Stimulated activated CD4-positive, alpha-beta T cell treated with anti-CD3 and anti-CD28 coated beads, TNF-alpha, amount 100 ng/mL, for 24 hours (primary cell): ENCODE data around the gene UCK1.
"Not testable (repeated sequence)": the region's sequence is repeated elsewhere in the genome, so short reads cannot be mapped to it uniquely, and the experiment has no call there.

ENCODE experiments used
- DNase-seq, 3 experiments: peaks; one replicate each; pipeline ENCODE4 v3.0.0-alpha.2; 2020; ENCODE audit warnings: low read depth in 3 of 3

UCK1 gene

DNA sequence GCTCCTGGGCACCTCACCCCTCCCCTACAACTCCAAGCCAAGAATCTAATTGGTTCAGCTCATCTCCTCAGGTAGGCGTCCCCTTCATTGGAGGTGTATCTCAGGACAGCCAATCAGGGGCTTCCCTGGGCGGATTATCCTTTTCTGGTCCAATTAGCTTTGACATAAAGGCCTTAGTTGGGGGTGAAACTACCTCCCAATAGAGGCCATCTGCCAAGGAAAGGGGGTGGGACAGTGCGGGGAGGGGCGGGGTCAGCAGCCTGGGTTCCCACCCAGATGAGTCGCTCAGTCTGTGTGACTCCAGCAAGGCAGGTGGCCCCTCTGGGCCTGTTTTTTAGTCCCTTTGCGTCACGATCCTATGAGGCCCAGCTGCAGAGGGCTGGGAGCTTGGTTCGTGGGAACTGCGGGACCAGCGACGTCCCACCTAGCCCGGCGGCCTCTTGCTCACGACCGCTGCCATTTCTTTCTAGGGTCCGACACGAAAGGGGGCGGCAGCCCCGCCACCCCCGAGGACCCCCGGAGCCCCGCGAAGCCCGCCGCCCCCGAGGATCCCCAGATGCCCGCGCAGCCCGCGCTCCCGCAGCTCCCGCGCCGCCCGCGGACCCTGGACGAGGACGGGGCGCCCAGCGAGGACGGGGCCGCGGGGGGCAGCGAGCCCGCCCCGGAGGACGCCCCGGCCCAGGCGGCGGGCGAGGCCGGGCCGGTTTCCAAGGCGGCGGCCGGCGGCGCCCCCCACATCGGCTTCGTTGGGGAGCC is 23.2 kb upstream of the UCK1 start:
- DNase-seq = no peak

DNA sequence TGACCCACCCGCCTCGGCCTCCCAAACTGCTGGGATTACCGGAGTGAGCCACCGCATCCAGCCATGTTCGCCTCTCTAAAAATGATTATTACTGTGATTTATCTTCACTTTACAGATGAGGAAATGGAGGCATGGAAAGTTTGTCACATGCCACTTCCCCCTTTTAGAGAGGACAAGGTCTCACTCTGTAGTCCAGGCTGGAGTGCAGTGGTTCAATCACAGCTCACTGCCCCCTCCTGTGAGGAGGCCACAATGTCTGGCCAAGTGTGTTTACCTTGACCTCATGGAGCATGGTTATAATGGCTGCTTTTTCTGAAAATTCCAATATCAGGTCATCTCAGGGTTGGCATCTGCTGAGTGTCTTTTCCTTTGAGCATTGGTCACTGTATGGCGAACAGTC is 21.0 kb upstream of the UCK1 start:
- no peak for DNase-seq

DNA sequence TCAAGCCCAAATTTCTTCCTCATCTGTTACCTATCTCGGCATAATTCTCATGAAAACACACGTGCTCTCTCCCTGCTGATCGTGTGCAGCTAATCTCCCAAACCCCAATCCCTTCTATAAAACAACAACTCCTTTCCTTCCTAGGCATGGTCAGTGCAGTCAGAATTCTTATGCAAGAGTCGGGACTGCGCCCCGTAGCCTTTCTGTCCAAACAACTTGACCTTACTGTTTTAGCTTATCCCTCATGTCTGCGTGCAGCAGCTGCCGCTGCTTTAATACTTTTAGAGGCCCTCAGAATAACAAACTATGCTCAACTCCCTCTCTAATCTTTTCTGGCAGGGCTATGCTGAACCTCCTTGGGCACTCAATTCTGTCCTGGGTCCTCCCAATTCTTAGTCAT is 19.4 kb upstream of the UCK1 start:
- not testable (repeated sequence) for DNase-seq

DNA sequence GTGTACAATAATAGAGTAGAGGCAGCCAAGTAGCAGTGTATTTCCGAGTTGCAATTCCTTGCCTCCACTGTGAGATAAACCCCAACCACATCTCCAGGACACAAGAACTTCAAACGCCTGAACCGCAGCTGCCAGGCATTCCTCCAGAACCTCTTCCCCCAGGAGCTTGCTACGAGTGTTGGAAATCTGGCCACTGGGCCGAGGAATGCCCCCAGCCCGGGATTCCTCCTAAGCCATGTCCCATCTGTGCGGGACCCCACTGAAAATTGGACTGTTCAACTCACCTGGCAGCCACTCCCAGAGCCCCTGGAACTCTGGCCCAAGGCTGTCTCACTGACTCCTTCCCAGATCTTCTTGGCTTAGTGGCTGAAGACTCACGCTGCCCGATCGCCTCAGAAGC is 18.1 kb upstream of the UCK1 start:
- not testable (repeated sequence) for DNase-seq

DNA sequence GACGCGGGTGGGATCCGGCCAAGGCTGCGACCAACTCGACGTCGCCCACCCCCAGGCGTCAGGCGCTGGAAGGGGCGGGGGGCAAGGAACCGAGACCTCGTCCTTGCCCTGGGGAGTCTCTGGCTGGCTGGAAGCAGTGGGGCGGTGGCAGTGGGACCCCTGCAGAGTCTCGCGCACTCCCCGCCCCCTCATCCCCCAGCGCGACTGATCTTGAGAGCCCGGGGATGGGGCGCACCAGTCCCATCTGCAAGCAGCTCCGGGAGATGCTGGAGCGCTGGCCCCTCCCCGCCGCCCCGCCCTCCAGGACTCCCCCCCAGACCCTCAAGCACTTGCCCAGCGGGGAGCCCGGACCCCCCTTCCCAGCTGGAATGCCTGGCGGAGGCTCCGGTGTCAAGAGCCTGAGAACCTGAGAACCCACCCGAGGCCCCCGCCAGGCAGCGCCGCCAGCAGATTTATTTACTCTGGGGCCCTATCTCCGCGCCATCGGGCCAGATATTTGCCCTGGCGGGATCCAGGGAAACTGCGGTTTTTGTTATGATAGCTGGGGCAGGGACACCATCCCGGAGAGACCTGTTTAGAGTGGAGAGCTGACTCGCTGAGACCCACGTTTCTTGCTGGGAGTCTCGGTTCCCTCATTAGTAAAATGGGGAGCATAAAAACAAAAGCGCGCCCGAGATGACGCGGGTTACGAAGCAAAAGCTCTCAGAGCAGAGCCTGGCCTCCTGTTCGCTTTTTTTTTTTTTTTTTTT is 15.4 kb upstream of the UCK1 start:
- DNase-seq = no peak

DNA sequence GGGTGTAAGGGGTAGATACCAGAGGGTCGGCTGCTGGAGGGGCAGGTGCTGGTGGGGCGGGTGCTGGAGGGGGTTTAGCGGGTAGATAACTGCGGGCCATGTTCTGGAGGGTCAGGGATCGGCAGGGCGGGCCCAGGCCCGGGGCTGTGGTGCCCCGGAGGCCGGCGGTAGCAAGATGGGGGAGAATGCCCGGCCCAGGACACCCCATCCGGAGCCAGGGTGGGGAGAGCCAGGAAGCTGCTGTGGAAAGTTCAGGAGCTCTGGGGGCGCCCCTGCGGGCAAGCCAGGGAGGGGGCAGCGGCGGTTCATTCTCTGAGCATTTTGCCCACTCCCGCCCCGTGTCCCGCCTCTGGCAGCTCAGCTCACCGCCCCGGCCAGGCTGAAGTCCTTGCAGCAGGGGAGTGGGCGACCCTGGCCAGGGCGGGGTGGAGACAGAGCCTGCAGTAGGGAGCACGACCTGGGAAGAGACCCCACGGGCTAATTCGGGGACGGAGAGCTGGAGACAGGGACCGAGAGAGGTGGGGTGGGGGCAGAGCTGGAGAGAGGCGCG is 14.8 kb upstream of the UCK1 start:
- no peak for DNase-seq

- DNase-seq = no peak
Observed at GRCh38 chr9:131545003-131545785, 14.1 kb upstream of the UCK1 start, which contains the start of gene PRRT1B. Gene PRRT1B, plus strand, starts transcription at chr9:131545523. Its CDS starts 93 bp downstream, at chr9:131545616.

DNA sequence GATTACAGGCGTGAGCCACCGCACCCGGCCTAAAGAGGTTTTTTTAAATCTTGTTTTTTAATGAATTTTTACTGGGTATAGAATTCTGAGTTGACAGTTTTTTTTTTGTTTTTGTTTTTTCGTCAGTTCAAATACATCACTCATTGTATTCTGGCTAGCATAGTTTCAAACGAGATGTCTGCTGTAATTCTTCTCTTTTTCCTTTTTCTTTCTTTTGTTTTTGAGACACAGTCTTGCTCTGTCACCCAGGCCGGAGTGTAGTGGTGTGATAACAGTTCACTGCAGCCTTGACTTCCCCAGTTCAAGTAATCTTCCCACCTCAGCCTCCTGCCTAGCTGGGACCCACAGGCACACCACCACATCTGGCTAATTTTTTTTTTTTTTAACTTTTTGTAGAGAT is 12.1 kb upstream of the UCK1 start:
- DNase-seq = no peak

- no peak for DNase-seq
Observed at GRCh38 chr9:131539223-131539923, 8.3 kb upstream of the UCK1 start.

- DNase-seq = no peak
Observed at GRCh38 chr9:131537946-131538345, 6.9 kb upstream of the UCK1 start.

DNA sequence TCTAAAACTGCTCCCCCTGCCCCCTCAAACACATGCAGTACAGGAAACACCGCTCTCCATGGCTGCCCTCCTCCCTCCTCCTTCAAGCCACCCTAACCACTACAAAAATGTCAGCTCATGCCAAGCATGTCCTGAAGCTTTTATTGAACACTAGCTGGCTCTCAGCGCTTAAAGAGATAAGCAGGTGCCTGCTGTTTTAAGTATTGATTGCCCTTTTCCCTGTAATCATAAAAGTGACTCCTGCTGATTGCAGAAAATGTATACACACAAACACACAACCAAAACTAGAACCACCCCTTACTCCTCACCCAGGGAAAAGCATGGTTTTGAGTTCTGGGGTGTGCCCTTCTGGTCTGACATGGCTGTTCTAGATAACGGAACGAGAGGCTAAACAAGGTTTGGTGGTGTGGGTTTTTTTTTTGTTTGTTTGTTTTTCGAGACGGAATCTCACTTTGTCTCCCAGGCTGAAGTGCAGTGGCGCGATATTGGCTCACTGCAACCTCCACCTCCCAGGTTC is 3.7 kb upstream of the UCK1 start:
- no peak for DNase-seq

DNA sequence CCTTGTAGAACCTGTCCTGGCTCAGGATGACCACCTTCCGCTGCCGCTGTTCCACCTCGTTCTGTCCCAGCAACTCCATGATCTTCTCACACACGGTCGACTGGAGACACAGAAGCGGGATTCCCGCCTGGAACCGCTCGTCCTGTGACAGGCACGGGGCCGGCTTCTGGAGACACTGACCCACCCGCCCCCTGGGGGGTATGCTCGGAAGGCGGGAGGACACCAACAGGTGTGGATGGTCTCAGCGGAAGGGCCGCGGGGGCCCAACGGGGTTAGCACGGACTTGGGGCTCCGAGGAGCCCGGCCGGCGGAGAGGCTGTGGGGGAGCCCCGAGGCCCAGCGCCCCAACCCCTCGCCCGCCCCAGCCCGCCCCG is 530 bp downstream of the UCK1 start:
- DNase-seq = no peak

DNA sequence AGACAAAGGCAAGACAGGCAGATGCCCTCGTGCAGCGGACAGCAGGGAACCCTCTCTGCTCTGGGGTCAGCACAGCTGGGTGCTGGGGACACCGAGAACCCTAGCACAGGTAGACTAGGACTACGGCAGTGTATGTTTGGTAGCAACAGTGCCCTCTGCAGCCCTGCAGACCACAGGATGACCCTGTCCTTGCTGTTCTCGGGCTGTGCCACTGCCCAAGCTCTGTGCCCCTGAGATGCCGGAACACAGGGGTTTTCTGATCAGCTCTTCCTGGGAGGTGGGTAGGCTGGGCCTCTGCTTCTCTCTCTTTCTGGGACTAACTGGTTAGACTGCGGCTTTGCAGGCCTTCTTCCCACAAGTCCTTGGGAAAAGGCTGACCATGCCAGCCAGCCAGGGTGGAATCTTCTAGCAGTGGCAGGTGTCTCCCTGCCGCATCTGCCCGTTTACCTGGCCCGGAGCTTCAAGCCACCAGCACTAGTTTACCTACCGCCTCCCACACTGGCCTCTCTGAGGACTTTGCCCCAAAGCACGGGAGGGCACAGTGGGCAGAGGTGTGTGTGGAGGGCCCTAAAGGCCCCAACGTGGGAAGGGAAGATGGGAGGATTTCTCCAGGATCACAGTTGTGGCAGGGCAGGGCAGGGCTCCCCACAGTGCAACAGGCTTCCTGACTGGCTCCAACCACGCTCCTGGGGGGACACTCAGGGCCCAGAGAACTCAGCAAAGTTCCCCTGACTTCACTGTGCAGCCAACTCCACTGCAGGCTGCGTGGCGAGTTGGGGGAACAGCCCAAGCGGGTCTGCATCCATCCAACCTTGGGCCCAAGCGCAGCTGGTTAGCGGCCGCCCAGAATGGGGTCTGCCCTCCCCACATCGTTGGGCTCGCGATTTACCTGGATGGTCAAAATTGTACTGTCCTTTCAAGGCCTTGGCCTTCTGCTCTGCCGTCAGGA is 1.2 kb downstream of the UCK1 start:
- no peak for DNase-seq

GRCh38 chr9:131528886-131529505 is 2.1 kb downstream of the UCK1 start:
- no peak for DNase-seq

DNA sequence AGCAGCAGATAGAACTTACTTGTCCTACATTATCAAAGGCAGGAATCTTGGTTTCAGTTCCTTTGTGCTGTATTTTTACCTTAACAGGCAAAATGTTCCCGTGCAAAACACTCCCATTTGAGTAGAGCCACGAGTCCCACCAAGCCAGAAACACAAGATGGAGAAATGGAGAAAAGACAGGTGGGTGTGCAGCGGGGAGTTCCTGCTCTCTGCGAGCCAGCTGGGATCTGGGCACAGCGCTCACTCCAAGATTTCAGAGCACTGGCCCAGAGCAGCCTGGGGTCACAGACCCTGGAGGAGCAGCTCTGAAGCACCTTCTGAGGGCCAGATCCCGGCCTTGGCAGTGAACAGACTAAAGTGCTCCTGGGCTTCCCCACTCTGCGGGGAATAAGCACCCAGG is 2.9 kb downstream of the UCK1 start:
- no peak for DNase-seq

DNA sequence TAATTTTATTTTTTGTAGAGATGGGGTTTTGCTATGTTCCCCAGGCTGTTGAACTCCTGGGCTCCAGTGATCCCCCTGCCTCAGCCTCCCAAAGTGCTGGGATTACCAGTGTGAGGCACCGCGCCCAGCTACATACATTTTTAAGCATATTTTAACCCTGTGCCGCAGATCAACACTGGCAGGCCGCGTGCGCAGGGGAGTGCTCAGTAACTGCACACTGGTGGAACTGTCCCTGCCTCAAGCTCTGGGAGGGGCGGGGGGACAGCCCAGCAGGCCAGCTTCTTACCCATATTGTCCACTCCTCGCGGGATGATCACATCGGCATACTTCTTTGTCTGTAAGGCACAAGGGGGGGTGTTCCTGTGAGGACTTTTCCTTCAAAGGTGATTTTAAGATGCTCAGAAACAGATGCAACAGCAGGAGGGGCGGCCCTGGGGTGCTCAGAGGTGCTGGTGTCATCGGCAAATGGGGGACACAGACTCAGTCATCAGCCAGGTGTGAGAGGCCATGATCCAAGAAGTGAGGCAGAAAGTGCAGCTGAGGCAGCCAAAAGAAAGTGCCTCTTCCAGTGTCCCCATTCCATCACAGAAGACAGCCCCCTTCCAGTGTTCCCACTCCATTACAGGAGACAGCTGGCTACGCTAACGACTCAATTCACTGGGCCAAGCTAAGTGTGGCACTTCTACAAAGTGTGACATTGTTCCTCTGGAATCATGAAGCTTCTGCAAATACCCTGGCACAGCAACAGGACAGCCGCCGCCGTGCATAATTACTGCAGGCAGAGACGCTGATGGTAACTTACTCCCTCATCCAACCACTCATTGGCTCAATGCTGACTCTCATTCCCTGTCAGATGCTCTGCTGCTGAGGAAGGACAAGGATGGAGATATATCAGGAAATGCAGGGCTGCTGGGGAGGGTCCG is 5.2 kb downstream of the UCK1 start:
- DNase-seq = no peak

GRCh38 chr9:131524665-131525315 is 6.3 kb downstream of the UCK1 start:
- no peak for DNase-seq
